HG02870 (cell line): ENCODE measurements around the gene CDK5RAP3.
"Not testable (repeated sequence)": the region's sequence is repeated elsewhere in the genome, so short reads cannot be mapped to it uniquely, and the experiment has no call there.

Source experiments
- ATAC-seq: cut with Tn5 transposase; IDR thresholded peaks from one replicate; pipeline ENCODE4 v1.9.1; 2021; ENCODE audit warnings: mild to moderate bottlenecking, moderate library complexity; ENCODE audit not compliant: unreplicated experiment

CDK5RAP3 gene, protein sequence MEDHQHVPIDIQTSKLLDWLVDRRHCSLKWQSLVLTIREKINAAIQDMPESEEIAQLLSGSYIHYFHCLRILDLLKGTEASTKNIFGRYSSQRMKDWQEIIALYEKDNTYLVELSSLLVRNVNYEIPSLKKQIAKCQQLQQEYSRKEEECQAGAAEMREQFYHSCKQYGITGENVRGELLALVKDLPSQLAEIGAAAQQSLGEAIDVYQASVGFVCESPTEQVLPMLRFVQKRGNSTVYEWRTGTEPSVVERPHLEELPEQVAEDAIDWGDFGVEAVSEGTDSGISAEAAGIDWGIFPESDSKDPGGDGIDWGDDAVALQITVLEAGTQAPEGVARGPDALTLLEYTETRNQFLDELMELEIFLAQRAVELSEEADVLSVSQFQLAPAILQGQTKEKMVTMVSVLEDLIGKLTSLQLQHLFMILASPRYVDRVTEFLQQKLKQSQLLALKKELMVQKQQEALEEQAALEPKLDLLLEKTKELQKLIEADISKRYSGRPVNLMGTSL

GRCh38 chr17:47970725-47971499 is at the start of gene CDK5RAP3:
CDK5RAP3 (plus strand) TSS chr17:47971113; CDS start chr17:47971147, 34 bp downstream.
- ATAC-seq: peak; percentile 94

DNA sequence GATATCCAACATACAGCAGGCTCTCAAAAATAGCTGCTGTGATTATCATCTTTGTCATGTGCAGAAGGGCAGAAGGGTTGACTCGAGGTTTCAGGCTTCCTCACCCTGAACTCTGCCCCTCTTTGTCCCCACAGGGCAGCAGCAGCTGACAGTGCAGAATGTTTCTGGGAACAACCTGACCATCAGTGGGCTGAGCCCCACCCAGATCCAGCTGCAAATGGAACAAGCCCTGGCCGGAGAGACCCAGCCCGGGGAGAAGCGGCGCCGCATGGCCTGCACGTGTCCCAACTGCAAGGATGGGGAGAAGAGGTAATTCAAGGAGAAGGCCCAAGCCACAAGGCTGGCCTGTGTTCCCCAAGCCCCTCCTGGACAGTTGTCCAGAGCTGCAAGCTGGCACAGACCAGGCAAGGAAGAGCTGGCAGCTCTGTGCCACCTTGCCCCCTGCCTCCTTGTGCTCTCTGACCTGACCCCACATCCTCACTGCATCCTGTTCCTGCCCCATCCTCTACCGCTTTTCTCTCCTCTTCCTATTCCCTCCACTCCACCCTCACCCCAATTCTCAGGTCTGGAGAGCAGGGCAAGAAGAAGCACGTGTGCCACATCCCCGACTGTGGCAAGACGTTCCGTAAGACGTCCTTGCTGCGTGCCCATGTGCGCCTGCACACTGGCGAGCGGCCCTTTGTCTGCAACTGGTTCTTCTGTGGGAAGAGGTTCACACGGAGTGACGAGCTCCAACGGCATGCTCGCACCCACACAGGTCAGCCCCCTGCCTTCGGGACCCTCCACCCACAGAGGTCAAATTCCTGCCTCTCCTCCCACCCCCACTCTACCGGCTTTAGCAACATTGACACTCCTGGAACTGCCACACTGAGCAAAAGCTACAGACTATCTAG is 45.9 kb upstream of the CDK5RAP3 start:
- no peak for ATAC-seq

DNA sequence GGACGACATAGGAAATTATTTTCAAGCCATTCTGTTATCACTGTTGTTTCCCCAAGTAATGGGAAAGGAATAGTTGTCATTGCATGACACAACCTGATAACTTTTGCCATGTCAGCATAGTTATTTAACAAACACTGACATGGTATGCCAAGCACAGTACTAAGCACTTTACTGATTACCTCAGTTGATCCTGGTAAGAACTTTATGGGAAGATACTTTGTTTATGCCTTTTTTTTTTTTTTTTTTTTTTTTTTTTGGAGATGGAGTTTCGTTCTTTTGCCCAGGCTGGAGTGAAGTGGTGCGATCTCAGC is 45.3 kb upstream of the CDK5RAP3 start:
- no peak for ATAC-seq

- ATAC-seq: no peak
Measured at GRCh38 chr17:47927821-47928400, 43.0 kb upstream of the CDK5RAP3 start.

DNA sequence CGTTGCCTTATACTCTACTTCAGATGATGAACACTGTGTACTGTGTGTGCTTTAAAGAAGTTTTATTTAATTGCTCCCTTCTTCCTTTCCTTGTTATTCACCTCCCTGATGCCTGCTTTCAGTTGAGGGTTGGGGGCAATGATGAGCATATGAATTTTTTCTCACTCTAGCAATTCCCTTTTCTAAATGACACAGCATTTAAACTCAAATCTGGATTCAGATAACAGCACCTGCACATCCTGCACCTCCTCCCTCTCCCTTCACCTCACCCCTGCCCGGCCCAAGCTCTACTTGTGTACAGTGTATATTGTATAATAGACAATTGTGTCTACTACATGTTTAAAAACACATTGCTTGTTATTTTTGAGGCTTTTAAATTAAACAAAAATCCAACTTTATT is 42.5 kb upstream of the CDK5RAP3 start:
- no peak for ATAC-seq

DNA sequence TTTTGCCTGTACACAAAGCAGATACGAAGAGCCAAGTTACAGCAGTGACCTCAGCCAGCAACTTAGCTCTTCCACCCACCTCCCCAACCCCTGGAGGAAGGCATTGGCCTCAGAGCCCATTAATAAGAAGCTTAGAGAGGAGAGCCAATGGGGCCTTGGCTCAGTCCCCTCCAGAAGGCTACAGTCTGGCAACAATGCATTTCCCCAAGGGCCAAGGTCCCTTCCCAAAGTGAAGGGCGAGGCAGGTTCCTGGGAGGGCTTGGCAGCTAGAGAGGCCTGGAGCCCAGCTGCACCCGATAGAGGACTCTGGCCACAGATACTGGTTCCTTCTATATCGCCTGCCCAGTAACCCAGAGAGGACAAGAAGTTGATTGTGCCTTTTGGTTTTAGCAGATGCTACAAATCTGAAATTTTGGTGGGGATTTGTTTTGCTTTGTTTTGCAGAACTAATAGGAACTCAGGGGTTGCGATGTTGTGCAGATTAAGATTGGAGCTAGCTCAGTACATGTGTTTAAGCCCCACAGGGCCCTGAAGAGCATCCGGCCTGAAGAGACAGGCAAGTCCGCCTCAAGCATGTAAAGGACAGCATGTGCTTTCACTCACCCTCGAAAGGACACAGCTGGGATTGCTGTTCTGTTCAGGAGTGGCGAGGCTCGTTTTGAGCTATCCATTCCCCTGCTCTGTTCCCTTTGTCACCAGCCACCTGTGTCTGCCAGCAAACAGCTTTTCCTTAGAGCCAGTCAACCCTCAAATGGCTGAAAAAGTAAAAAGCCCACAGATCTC is 41.5 kb upstream of the CDK5RAP3 start:
- ATAC-seq: no peak

DNA sequence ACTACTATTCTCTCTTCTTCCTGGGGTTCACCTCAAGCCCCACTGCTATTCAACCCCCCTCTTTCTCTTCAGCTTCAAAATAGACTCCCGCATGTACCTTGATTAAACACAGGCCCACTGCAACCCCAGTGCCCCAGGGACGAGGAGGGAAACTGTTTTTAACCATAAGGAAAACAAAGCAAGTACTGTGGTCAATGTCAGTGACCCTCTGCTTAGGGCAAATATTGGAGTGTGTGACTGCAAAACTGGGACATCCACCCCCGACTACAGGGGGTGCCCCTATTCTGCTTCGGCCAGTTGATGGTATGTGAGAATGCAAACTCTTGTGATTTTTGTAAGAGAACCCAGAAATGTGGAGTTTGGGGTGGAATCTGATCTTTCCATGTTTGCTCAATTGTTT is 39.1 kb upstream of the CDK5RAP3 start:
- ATAC-seq: no peak

DNA sequence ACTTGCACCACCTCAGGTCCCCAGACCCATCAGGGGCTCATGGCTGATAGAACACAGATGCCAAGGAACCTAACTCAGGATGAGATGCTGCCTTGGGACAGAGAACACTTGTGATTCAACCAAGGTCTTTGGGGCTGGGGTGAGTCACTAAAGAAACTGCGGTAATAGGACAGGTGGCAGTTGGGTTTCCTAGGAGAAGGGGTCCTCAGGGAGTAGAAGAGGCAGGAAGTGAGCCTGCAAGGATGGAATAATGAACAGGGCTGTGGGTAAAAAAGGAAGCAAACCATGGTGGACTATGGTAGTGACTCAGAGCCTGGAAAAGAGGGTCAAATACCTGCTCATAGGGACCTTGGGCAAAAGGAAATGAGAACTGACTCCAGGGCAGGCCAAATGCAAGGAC is 36.1 kb upstream of the CDK5RAP3 start:
- no peak for ATAC-seq

GRCh38 chr17:47935468-47935867 is 35.4 kb upstream of the CDK5RAP3 start:
- ATAC-seq: not testable (repeated sequence)

- no peak for ATAC-seq
Measured at GRCh38 chr17:47935961-47936360, 35.0 kb upstream of the CDK5RAP3 start.

DNA sequence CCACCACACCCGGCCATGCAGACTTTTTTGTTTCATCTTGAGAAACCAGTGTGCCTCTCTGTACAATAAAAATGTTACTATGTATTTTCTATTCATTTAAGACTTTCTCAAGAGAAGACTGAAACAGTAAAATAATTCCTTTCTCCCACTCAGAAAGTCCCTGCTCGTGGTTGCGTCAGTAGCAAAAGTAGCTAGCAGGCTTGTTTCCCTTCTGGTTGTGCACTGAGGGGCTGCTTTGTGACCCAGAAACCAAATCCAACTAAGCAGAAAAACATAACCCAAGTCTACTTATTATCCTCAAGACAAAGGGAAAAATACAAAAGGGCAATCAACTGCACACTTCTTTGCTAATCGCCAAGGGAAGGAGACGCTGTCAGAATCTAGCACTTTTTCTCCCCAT is 33.0 kb upstream of the CDK5RAP3 start:
- ATAC-seq: no peak

GRCh38 chr17:47941246-47942095 is 29.4 kb upstream of the CDK5RAP3 start, which contains the start of gene PNPO:
PNPO (plus strand) TSS chr17:47941571; CDS start chr17:47941676, 105 bp downstream.
- ATAC-seq: peak; percentile 94

DNA sequence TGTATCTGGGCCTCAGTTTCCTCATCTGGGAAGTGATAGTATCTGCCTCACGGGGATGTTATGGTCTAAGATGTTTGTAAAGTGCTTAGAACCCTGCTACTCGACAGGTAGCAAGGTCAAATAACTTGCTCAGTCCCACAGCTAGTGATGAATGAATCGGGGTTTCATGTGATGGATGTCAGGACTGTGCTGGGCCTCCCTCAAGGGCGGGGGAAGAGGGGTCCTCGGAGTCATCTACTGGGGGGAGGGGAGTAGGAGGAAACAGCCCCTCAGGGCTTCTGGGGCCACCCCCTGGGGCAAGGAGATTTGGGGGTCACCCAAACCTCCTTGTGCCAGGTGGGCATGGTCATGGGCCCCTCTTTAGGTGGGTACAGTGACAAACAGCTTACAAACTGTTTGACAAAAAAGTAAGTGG is 28.8 kb upstream of the CDK5RAP3 start:
- no peak for ATAC-seq

- no peak for ATAC-seq
Measured at GRCh38 chr17:47942568-47942967, 28.3 kb upstream of the CDK5RAP3 start.

DNA sequence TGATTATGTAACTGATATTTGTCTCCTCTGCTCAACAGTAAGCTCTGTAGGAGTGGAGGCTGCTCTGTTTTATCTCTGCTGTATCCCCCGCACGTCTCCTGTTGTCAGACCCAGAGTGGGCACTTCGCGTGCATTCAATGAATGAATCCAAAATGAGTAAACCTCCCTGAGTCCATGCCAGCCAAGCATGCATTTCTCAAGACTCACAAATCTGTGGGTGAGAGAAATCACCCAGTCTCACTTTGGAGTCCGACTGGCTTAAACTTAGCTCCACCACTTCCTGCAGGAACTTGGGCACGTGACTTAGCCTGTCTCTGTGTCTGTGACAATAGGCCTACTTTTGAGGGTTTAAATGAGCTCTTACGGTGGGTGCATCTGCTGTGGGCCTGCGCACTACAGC is 25.8 kb upstream of the CDK5RAP3 start:
- ATAC-seq: no peak

DNA sequence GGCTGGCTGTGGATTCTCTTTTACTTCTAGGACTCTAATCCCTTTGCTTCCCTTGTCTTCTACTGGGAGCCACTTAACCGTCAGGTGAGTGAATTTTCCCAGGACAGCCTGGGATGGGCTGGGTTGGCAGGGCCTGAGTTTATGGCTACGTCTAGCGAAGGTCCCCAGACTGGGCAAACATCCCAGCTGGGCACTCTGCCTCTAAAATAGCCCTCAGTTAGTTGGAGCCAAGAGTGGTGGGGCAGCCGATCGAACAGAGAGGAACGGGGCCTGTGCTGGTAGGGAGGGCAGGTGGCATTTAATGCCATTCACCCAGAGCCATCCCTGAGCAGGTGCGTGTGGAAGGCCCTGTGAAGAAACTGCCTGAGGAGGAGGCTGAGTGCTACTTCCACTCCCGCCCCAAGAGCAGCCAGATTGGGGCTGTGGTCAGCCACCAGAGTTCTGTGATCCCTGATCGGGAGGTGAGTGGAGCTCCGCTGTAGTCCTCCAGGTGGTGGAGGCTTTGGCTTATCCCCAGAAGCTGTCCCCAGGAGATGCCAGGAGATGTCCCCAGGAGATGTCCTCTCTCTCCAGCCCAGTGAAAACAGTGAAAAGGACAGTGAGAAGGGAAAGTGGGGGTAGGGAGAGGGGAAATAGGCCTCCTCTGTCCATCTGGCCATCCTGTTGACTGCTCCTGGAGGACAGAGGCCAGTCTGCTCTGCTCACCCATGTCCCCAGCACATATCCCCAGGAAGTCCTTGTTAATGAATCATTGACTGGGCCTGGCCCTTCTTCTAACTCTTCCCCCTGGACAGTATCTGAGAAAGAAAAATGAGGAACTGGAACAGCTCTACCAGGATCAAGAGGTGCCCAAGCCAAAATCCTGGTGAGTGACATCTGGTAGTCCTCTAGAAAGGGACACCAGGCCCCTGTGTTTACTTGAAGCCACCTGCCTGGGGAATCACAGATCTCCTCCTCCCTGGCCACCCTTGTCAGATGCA is 25.1 kb upstream of the CDK5RAP3 start:
- ATAC-seq: no peak

DNA sequence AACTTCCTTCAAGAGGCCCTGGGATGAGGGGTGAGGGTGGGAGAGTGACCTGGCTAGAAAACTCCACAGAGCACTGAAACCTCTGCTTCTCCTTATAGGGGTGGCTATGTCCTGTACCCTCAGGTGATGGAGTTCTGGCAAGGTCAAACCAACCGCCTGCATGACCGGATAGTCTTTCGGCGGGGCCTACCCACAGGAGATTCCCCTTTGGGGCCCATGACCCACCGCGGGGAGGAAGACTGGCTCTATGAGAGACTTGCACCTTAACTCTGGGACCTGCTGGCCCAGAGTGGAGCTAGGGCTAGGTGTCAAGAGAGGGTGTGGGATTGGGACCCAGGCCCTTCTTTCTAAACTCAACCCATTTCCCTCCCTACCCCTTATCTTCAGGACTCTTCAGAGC is 24.4 kb upstream of the CDK5RAP3 start:
- no peak for ATAC-seq

GRCh38 chr17:47946929-47947397 is 23.9 kb upstream of the CDK5RAP3 start:
- no peak for ATAC-seq
